Colonic mucosa (tissue), 4 donors: ENCODE results near the gene FJX1. TPM values are rescaled to one million over a fixed set of nuclear protein-coding genes. Genes with fewer than 3 reads are reported as not detected.

ENCODE experiments used
- DNase-seq: peaks from one replicate; pipeline ENCODE4 v3.0.0-alpha.2; 2020
- H3K27ac ChIP-seq: fragments of 200-600 bp; one replicate; pipeline ENCODE4 v1.8.0; 2021
- H3K27me3 ChIP-seq: fragments of 200-600 bp; one replicate; pipeline ENCODE4 v1.8.0; 2021
- H3K36me3 ChIP-seq: fragments of 200-600 bp; one replicate; pipeline ENCODE4 v1.8.0; 2021
- H3K4me1 ChIP-seq: fragments of 200-600 bp; one replicate; pipeline ENCODE4 v1.8.0; 2021; ENCODE audit warnings: mild to moderate bottlenecking
- H3K4me3 ChIP-seq: fragments of 200-600 bp; one replicate; pipeline ENCODE4 v1.8.0; 2021
- H3K9ac ChIP-seq, 2 donors: one replicate each; pipeline ENCODE4 v1.7.0; 2013; ENCODE audit warnings: control low read depth in 2 of 2, low read depth in 2 of 2, low read length in 2 of 2
- H3K9me3 ChIP-seq: fragments of 200-600 bp; one replicate; pipeline ENCODE4 v1.8.0; 2021
- CTCF ChIP-seq: fragments of 200-600 bp; IDR thresholded peaks from one replicate; pipeline ENCODE4 v1.8.0; 2022; ENCODE audit warnings: antibody characterized with exemption, mild to moderate bottlenecking
- intact Hi-C: fragments of 100-400 bp; cut with DNase I; formaldehyde crosslinking; loops from one replicate; pipeline ENCODE4 v1.14.1; 2022
- total RNA-seq, 2 donors: library from RNA; stranded (reverse); fragmentation: NEBNext Ultra II Directional in 1 of 2; extraction: Animal tissue kit (Norgen Biotek cat#: 25700) in 1 of 2; gene quantifications; one replicate each; pipeline ENCODE4 v1.2.1, GENCODE V29; 2021
- donor health status: healthy.
- donor health status: DM: no; HTN: no; CAD: no.
- donor health status: DM: no; HTN: no; CAD: no.

FJX1 gene
- total RNA-seq, 2 donors from 2014 or later, result 0.32 to 1.6 TPM

DNA sequence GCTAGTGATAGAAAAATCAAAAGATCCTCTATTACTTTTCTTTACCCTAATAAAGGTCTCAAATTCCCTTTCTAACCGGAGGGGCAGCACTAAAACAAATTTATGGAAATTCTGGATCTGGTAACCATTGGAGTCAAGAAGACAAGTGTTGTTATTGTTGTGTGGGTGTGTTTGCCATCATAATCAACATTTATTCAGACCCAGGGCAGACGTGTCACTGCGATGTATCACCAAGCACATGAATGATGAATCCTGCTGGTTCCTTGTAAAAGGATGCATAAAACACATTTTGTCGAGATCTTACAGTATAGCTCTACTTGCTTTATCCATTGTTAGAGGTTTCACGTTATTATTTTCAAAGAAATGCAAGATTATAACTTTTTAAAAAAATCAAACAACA, 12.1 kb upstream of the FJX1 start:
- Histone ChIP-seq H3K4me3 (no peak overlapping the region), H3K36me3 (no peaks in the 10 kb centered on the region), H3K4me1 (no peaks in the 10 kb centered on the region), H3K27me3 (no peaks in the 10 kb centered on the region), H3K9ac (no peak overlapping the region), H3K27ac (no peak overlapping the region), H3K9me3 (no peaks in the 10 kb centered on the region)
- no peak for DNase-seq
- intact Hi-C loops, result no loop called here
- TF ChIP-seq CTCF, result no peak

DNA sequence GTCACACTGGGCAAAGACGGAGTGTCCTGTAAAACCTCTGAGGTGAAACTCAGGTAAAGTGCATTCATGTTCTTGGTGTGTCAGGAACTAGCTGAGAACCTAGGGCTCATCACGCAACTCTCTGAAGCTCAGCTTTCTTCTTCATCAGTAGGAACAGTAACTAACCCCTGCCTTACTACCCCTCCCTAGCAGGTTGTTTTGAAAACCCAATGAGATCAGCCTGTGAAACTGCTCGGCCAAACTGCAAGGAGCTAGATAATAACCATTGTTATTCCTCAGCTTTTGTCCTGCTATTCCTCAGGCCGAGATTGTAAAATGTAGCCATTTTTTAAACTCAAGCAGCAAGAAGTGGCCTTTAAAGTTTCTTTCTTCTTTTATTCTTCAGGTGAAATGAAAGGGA, 9.8 kb upstream of the FJX1 start:
- Histone ChIP-seq H3K9me3 (no peaks in the 10 kb centered on the region), H3K36me3 (no peaks in the 10 kb centered on the region), H3K27ac (no peak overlapping the region), H3K4me3 (no peak overlapping the region), H3K27me3 (no peaks in the 10 kb centered on the region), H3K9ac (no peak overlapping the region), H3K4me1 (no peaks in the 10 kb centered on the region)
- DNase-seq, result no peak
- intact Hi-C loops, result no loop called here
- no peak for TF ChIP-seq CTCF

DNA sequence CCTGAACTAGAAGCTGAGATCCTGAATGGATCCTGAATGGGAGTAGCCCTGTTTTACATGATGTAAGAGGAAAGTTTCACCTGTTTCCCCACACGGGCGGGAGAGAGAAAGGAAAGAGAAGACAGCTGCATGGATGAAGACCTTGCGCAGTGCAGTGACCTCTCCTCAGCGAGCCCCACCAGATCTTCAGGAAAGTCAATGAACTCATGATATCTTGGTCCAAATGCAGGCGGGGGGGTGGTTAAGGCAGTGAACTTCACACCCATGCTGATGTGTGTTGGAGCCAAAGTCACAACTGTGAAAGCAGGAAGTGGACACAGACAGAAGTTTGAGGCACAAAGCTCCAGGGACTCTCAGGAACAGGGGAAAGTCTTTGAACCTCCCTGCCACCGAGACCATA, 8.6 kb upstream of the FJX1 start:
- Histone ChIP-seq H3K36me3 (no peaks in the 10 kb centered on the region), H3K4me1 (no peaks in the 10 kb centered on the region), H3K4me3 (no peak overlapping the region), H3K9me3 (no peaks in the 10 kb centered on the region), H3K27ac (no peak overlapping the region), H3K27me3 (no peaks in the 10 kb centered on the region), H3K9ac (no peak overlapping the region)
- TF ChIP-seq CTCF, result no peak
- no peak for DNase-seq
- intact Hi-C loops, result loop anchor here (10.0 kb wide), 1 partner anchor 525 kb away; no protein-coding TSS in a partner anchor

DNA sequence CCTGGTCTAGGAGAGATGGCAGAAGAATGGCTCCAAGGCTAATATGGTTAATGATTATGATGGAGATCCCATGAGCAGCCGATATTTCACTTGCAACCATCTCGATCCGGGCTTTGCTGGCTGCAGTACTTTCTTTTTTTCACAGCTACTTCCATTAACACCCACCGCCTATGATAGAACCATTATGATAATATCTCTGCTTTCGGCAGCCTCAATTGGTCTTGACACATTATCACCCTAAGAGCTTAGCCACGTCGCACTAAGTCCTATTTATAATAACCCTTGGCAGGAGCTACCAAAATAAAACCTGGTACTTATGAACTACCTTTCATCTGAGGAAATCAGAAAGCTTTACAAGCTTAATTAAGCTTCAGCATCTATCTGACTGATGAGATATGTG, 7.6 kb upstream of the FJX1 start:
- Histone ChIP-seq H3K4me3 (no peak overlapping the region), H3K27ac (no peak overlapping the region), H3K4me1 (no peaks in the 10 kb centered on the region), H3K9ac (no peak overlapping the region), H3K36me3 (no peaks in the 10 kb centered on the region), H3K9me3 (no peaks in the 10 kb centered on the region), H3K27me3 (no peaks in the 10 kb centered on the region)
- DNase-seq, result no peak
- intact Hi-C loops, result loop anchor here (10.0 kb wide), 1 partner anchor 524 kb away; no protein-coding TSS in a partner anchor
- no peak for TF ChIP-seq CTCF

DNA sequence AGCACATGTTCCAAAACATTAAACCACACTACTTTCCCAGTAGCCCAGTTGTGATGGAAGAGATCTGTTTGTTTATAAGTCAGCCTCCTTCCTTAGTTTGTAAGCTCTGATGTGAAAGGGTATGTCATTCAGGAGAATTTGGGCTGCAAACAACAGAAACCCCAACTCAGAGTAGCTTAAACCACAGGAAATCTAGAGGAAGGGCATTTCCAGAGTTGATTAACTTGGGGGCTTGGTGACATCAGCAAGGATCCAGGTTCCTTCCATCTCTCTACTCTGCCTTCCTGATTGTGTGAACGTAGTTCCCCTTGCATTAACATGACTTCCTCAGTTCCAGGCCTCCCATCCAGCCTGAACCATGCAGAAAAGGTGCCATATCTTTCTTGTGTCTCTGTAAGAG, 6.5 kb upstream of the FJX1 start:
- DNase-seq, result no peak
- no peak for TF ChIP-seq CTCF
- Histone ChIP-seq H3K9ac (no peak overlapping the region), H3K4me1 (no peaks in the 10 kb centered on the region), H3K27ac (no peak overlapping the region), H3K36me3 (no peaks in the 10 kb centered on the region), H3K27me3 (no peaks in the 10 kb centered on the region), H3K4me3 (no peak overlapping the region), H3K9me3 (no peaks in the 10 kb centered on the region)
- intact Hi-C loops, result loop anchor here (10.0 kb wide), 1 partner anchor 523 kb away; no protein-coding TSS in a partner anchor
